Measurements from ENCODE around the gene CACNG5.

GRCh38 chr17:66863820-66864219, 28.9 kb downstream of the CACNG5 start:
- TF ChIP-seq CTCF (IDR thresholded peaks at IDR 0.05) (no peak), POLR2AphosphoS5 (IDR thresholded peaks at IDR 0.05; ENCODE audit: low read depth, low read length) (no peak)

All from Panc1 (cell line).